NCI-H128 (cell line): Measurements from ENCODE around the gene MAP2K3.
A peak's percentile ranks its signal among the peaks of the same experiment; 100 is the strongest.

ENCODE experiments used
- DNase-seq: peaks from one replicate; lab custom pipeline; 2025; ENCODE audit not compliant: unreplicated experiment; lab: John Stamatoyannopoulos, UW

The MAP2K3 gene

DNA sequence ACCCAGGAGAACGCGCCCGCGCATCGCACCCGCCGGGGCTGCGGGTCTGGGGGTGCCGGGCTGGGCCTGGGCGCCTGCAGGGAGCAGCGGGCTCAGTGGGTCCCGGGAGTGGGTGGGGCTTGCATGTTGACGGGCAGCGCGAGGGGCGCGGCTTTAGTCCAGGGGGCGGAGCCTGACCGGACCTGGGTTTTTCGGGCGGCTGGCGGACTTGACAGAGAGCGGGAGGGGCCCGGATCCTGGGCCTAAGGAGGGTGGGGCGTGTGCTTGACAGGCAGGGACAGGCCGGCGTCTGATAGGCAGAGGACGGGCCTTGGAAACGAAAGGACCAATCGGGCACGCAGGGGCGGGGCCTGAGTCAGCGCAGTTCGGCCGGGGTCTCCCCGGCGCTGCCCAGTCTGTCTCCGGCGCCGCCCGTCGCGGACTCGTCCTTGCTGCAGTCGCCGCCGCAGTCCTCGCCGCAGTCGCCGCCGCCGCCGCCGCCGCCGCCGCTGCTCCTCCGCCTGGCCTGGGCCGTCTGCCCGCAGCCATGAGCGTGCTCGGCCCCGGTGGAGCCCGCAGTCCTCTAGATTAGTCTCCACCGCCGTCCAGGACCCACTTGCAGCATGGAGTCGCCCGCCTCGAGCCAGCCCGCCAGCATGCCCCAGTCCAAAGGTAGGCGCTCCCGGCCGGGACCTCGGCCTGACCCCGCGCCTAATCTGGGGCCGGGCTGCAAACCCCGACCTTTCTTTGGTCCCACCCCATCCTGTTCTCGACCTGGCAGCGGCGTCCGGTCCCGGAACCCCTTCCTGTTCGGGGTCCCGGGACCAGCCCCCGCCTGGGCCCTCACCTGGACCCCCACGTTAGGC is at the start of gene MAP2K3:
TSS of gene MAP2K3 (plus strand) at position 393 of the 845 bp plus-strand sequence. CDS start at position 603, 210 bp downstream.
- DNase-seq, result peak; percentile 92

DNA sequence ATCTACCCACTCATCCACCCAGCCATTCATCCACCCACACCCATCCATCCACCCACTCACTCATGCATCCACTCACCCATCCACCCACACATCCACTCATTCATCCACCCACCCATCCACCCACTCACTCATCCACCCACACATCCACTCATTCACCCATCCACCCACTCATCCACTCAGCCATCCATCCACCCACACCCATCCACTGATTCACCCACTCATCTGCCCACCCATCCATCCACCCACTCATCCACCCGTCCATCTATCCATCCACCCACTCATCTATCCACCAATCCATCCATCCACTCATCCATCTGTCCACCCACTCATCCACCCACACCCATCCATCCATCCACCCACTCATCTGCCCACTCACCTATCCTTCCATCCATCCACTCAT is 48.6 kb upstream of the MAP2K3 start:
- DNase-seq, result no peak

DNA sequence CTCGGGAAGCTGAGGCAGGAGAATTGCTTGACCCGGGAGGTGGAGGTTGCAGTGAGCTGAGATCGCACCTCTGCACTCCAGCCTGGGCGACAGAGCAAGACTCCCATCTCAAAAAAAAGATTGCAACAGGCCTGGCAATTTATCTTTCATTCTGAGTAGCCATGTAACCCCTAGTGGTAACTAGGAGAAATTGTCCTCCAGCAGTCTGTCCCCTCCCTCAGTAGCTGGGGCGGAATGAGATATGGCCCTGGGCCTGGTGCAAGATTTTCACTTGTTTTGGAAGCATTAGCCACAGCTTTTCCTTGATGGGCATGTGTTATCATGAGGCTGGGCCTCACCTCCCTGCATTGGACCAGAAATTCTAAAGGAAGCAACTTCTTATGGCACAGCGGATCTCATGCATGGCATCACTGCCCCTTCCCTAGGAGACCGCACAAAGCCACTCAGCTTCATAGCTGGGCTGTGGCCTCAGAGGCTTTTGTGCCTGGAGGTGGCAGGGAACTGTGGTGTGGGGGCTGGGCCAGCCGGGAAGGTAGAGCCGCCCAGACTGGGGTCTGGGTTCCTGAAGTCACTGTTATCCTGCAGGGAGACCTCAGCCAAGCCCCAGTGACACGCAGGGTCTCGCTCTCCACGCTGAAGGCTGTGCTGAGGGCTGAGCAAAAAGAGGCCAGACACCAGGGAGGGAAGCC is 44.7 kb upstream of the MAP2K3 start:
- DNase-seq, result no peak

DNA sequence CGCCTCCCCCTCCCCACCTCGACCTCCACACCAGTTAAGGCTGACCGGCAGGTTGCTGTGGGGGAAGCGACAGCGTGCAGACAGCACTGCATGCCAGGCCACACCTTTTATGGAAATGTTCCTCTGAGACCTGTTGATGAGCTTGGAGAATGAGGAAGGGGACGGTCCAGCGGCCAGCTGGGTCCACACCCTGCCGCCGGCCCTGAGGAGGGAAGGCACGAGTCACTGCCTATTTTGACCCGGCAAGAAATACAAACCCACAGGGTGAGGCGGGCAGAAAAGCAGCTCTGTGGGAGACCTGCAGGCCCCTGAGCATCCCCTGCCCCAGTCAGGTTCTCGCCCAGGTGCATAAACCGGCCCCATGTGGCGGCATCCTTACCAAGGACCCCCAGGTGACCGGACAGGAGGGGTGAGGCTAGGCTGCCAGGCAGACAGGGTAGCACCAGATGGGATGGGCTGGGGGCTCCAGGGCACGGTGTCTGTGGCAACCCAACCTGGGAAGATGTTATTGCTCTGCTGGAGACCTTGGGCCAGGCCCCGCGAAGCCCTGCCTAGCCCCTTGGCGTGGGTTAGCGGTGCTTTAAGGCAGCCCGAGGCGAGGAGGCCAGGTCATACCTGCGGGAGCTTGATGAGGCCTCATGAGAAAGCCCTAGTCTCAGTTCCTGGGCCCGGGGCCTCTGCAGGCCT is 44.0 kb upstream of the MAP2K3 start:
- no peak for DNase-seq

DNA sequence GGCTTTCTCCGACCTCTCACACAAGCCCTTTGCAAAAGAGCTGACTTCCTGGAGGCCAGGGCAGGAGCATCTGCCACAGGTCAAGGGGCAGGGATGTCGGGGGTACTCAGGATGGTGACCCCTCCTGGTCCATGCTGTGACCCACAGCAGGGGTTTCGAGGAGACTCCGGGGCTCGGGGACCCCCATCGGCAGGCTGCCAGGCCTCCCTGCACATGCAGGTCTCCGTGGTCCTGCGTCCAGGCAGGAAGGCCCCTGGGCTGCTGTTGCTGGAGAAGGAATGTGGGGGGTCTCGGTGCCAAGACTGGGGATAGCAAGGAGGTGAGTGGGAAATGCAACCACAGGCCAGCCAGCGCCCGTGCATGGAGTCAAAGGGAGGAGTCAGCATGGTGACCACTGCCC is 42.9 kb upstream of the MAP2K3 start:
- DNase-seq, result no peak

DNA sequence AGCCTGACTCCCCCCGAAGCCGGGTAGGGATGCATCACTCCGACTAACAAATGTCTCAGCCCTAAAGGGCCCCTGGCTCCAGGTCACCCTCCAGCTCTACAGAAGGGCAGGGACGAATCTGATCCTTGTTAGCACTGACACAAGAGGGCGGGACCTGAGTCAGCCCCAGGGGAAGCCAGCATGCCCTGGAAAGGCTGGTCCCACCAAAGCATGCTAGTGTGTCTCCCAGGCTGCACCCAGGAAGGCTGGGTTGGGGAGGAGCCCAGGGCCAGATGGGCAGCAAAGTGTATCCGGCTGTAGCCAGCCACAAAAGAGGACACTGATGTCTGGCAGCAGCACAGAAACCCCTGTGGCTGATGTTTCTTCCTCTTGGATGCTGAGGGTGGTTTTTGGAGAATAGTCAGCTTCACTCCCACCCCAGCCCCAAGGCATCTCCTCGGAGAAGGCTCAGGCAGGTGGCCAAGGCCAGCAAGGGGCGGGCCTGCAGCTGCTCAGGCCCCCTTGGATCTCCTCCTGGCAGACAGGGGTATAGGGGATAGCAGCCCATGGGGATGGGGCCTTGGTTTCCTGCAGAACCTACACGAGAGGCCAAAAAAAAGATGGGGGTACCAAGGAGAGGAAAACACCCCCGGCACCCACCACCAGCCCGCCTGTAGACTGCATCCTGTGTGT is 42.3 kb upstream of the MAP2K3 start:
- DNase-seq, result no peak

DNA sequence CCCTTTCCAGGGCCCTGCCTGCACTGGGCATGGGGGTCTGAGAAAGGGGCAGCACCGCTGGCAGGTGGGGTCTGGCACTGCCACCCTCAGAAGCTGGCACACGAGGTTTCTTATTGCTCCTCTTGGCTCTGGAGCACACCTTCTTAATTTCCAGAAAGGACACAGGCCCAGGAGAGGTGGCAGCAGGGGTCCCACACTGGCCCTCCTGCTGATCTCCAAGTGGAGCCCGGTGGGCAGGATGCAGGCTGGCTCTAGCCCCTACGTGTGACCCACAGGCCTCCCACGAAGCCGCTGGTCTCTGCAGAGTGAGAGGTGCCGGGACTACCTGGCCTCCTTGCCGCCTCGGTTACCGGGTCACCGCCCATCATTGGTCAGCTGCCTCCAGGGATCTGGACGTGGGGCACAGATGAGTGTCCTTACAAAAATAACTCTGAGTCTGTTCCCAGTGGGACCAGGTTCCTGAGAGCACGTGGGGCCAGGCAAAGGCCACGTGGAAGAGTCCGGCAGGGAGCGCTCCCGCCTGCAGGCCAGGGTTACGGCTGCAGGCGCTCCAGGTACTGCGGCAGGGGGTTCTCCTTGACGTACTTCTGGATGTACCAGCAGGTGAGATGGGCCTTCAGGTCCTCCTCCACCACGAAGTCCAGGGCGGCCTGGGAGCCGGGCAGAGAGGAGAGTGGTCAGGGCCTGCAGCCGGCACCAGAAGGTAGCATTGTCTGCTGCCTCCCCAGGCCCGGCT is 41.6 kb upstream of the MAP2K3 start:
- no peak for DNase-seq

DNA sequence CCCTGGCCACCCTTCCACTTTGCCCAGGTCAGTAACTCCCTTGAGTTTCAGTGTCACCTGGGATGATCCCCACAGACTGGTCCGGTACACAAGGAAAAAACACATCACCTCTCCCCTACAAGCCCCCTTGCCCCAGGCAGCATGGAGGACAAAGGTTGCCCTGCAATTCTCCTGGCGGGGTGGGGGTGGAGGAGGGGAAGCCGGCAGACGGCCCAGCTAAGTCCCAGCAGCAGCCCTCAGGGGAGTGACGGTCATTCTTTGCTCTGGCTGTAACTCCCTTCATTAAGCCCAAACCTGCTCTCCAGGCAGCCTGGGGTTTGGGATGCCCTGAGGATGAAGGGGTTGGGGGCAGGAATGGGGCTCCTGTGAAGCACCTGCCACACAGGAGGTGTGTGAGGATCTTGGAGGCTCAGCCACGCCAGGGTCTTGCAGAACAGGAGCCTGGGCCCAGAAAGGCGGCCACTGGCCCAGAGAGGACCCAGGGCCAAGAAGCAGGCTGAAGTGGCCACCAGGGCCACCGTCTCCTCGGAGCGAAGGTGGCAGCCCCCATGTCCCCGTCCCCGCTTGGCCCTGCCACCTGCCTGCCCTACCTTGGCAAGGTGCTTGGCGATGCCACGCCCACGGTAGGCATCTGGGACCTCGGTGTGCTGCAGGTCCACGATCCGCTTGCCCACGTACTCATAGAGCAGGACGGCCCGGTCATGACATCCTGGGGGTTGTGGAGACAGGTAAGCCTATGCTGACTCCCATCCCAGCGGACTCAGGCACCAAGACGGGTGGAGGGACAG is 40.8 kb upstream of the MAP2K3 start:
- DNase-seq, result no peak

DNA sequence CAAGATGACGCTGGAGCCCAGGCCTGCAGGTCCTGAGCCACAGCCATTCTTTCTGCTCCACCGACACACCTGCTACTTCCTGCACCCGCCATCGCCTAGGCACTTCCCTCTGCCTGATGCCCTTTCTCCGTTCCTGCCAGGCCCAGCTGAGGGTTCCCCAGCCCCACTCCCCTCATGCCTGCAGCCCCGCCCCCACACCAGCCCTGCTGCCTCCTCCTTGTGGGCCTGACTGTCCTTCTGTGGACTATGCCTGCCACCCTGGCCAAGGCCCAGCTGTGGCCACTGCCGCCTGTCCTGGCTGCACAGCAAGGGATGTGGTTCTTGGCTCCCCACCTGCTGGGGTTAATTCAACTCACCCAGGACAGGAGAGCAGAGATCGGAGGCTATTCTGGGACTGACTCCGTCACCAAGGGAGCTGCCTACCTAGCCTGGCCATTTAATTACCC is 38.8 kb upstream of the MAP2K3 start:
- DNase-seq, result no peak

DNA sequence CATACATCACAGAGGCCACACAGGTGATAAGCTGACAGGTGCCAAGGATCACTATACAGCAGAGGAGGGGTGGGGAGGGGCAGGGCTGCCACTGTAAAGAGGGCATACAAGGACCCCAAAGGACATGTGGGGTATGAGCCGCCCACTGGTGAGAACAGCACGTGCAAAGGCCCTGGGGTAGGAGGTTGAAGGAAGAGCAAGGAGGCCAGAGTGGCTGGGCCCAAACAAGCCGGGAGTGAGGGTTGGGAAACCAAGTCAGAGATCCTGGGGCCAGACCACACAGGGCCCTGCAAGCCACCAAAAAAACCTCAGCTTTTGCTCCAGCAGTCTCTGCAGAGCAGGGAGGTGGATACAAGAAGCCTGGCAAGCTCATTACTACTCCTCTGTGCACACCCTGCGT is 37.8 kb upstream of the MAP2K3 start:
- DNase-seq, result no peak

DNA sequence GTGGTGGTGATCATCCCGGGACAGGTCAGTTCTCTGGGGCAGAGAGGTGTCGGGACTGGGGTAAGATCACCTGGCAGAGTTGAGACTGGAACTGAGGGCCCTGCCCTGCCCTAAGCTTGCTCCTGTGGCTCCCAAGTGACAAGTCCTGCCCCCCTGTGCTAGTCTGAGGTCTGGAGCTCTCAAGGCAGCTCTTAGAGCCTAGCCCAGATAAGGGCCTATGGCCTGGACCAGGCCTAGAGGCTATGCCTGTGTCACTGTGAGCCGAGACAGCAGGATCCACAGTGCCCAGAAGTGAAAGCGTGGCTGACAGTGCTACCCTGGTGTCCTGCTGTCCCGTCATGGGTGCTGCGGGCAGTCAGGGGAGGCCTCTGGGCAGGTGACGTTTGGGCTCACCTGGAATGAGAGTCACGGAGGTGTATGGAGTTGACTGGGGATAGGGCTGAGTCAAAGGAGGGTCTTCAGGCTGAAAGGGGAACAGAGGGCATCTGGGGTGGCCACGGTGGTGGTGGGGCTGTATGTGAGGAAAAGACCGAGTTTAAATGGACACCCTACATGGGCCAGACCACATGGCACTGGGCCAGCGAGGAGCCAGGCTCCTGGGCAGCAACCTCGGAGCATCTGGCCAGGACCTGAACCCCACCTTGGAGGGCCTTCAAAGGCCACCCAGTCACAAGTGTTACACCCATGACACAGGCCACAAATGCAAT is 36.8 kb upstream of the MAP2K3 start:
- DNase-seq, result no peak

DNA sequence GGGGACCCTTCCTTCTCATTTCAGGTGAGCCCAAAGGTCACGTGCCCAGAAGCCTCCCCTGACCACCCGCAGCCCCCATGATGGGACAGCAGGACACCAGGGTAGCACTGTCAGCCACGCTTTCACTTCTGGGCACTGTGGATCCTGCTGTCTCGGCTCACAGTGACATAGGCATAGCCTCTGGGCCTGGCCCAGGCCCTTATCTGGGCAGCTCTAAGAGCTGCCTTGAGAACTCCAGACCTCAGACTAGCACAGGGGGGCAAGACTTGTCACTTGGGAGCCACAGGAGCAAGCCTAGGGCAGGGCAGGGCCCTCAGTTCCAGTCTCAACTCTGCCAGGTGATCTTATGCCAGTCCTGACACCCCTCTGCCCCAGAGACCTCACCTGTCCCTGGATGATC is 36.0 kb upstream of the MAP2K3 start:
- DNase-seq, result no peak

DNA sequence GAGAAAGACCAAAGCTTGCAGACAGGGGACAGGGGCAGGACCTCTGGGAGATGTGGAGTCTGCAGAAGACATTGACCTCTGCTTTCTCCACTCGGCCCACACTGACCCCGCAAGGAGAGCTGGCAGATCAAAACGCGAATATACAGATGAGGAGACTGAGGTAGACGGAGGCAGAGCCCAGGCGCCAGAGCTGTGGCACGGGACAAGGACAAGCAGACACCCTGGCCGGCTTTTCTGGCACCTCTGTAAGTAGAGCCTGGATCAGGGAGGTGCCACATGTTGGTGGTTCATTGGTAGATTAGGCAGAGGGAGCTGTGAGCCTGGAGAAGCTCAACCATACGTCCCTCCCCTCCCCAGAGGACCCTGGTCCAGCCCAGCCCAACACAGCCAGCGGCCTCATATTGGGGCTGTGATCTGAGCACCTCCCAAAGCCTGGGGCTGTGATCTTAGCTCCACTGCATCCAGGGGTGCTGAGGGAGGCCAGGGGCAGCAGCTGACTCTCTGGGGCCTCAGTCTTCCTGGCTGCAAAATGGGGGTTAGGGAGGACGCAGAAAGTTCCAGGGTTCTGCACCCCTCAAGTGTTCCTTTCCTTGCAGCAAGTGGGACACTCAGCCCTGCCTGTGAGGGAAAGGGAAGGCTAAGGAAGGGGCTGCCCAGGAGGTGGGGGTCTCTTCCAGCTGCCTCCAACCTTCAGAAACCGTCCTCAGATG is 35.3 kb upstream of the MAP2K3 start:
- no peak for DNase-seq

DNA sequence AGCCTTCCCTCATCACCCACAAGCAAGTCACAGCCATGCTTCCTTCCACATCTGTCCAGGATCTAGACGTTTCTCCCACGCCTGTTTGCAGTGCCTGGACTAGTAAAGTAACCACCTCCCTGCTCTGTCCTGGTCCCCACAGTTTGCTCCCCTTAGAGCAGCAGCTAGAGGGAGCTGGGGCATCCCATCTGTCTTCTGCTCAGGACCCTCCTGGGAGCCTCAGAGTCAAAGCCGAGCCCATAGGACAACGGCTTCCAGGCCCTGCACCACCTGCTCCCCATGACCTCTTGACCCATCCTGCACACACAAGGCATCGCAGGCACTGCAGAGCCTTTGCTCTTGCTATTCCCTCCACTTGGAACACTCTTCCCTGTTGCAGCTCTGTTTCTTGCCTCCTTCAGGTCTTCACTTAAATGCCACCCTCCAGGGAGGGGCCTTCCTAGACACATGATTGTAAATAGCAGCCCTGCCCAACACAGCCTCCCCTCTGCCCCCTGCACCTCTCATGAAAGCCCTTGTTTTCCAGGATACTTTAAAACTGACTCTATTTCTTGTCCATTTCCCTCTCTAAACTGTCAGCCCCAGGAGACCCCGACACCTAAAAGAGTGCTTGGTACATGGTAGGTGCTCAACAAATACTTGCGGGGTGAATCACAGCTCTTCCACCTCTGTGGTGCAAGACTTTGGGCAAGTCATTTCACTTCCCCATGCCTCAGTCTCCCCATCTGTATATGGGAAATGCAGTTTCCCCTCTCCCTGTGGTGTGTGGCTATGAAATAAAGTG is 34.4 kb upstream of the MAP2K3 start:
- no peak for DNase-seq

DNA sequence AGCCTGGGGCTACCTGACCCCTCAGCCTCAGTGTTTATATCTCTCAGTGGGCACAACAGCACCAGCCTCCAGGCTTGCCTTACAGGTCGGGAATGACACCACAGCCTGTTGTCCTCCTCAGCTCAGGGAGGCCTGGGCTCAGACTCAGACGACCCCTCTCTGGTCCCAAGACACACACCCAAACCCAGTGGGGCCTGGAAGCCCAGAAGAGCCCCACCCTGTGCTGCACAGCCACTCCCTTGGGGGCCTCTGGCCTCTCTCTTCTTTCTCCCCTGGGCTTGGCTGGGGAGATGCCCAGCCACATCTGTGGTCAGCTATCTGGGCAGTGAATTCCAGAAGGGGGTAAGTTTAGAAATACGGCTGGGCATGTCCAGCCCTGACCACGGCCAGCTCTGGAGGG is 33.7 kb upstream of the MAP2K3 start:
- DNase-seq, result no peak

DNA sequence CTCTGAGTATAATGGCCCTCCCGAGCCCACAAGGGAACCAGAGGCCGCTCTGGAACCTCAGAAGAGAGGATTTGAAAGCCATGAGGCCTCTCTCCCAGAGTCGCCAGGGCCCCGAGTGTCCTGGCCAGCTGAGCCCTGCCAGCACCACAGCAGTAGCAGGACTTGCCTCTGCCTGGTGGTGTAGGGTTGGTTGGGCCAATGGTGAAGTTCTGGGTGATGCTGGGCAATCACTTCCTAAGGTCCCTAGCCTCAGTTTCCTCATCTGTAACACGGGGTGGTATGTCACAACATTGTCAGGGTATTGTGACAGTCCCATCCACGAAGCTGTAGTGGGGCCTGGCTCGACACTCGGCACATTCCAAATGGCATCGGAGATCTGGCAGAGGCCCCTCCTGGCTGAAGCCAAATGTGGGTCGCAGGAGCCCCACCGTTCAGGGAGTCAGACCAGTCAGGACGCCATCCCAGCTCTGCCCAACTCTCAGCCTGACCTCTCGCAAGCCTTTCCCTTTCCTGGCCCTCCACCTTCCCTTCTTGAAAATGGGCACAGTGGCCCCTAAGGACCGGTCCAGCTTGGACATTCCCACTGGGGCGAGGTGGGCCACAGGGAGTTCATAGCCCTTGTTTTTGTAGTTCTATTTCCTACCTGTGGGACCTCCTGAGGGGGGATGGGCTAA is 33.0 kb upstream of the MAP2K3 start:
- DNase-seq, result no peak

DNA sequence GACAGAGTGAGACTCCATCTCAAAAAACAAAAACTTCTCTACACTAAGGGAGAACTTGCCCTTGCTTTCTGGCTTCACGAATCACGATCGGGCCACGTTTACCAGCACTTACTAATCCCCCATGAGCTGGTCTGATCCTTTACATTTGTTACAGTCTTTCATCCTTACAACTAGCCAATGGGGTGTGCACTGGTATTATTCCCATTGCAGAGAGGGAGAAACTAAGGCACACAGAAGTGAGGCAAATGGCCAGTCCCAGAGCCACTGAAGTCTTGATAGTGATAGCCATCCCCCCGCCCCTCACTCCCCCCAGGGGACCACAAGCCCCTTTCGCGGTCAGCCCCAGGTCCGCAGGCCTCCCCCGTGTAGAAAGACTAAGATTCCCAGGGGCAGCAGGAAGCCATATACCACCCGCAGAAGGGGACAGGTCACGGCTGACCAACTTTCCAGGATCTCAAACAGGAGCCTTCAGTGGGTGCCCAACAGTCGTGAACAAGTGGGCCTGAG is 32.2 kb upstream of the MAP2K3 start:
- no peak for DNase-seq
